Transverse colon (tissue), 4 donors: ENCODE results near the gene PPP3CA. TPM values are rescaled to one million over a fixed set of nuclear protein-coding genes. Genes with fewer than 3 reads are reported as not detected.

Source experiments
- DNase-seq: peaks from one replicate; pipeline ENCODE4 v3.0.0-alpha.2; 2019
- H3K27ac ChIP-seq, 4 donors: fragments of 200-600 bp; sonication (generic); 2 replicates each; pipeline ENCODE4 v1.5.1; 2016 to 2018; ENCODE audit warnings: inconsistent platforms in 4 of 4
- H3K27me3 ChIP-seq: fragments of 200-600 bp; sonication (generic); 2 replicates; pipeline ENCODE4 v1.5.1; 2017; ENCODE audit warnings: inconsistent platforms
- H3K36me3 ChIP-seq, 4 donors: fragments of 200-600 bp; sonication (generic); 2 replicates each; pipeline ENCODE4 v1.5.1; 2017 to 2019; ENCODE audit warnings: inconsistent platforms in 4 of 4
- H3K4me1 ChIP-seq, 4 donors: fragments of 200-600 bp; sonication (generic); 2 replicates each; pipeline ENCODE4 v1.5.1; 2017 to 2020; ENCODE audit warnings: inconsistent platforms in 4 of 4
- H3K4me3 ChIP-seq, 4 donors: fragments of 200-600 bp; sonication (generic); 1 replicate in 1 of 4; 2 replicates in 3 of 4; pipeline versions ENCODE4 v1.5.1 to v1.6.1; 2017 to 2019; ENCODE audit warnings: inconsistent platforms in 4 of 4
- H3K9me3 ChIP-seq, 2 donors: fragments of 200-600 bp; sonication (generic); 2 replicates each; pipeline ENCODE4 v1.5.1; 2017 to 2019; ENCODE audit warnings: inconsistent platforms in 2 of 2
- EP300 ChIP-seq: sonication (generic); formaldehyde crosslinking; IDR thresholded peaks from one replicate; pipeline ENCODE4 v1.6.1; 2017; ENCODE audit warnings: antibody characterized with exemption, low read depth
- POLR2A ChIP-seq: fragments of 450-650 bp; IDR thresholded peaks from one replicate; pipeline ENCODE4 v1.6.1; 2016; ENCODE audit warnings: antibody characterized with exemption, mild to moderate bottlenecking, moderate library complexity
- POLR2AphosphoS5 ChIP-seq, 3 donors: sonication (generic); formaldehyde crosslinking; IDR thresholded peaks; one replicate each; pipeline ENCODE4 v1.6.1; 2016; ENCODE audit warnings: antibody characterized with exemption in 3 of 3
- WGBS, 2 donors: methylation state at CpG; one replicate each; pipeline ENCODE4 v1.1.5; 2018; ENCODE audit warnings: low coverage in 1 of 2; 5-methylcytosine and 5-hydroxymethylcytosine counted together
- in situ Hi-C, 4 donors: fragments of 200-750 bp; cut with MboI; loops; one replicate each; pipeline versions ENCODE4 v1.15.0 to v1.15.1; 2017; ENCODE audit warnings: low sequenced_read_pairs in 3 of 4, low pct_ligation_motif_present in 1 of 4, low pct_unique_long_range_greater_than_20kb in 1 of 4
- intact Hi-C: fragments of 100-400 bp; cut with DNase I; formaldehyde crosslinking; loops from one replicate; pipeline ENCODE4 v1.15.1; 2023; ENCODE audit warnings: low total_unique reads
- total RNA-seq, 4 donors: library from RNA; depleted of rRNA; stranded (reverse); fragments of >200 nt; gene quantifications; one replicate each; pipeline ENCODE4 v1.1.0, GENCODE V29; 2016
- TF ChIP-seq, protein P1 (sequence below), 5 experiments: fragments of 200-600 bp in 3 of 5; fragments of 450-650 bp in 2 of 5; sonication (generic) in 3 of 5; IDR thresholded peaks; 1 replicate in 2 of 5; 2 replicates in 3 of 5; pipeline ENCODE4 v1.5.1; 2016 to 2017; ENCODE audit warnings: antibody characterized with exemption in 5 of 5, inconsistent platforms in 3 of 5, mild to moderate bottlenecking in 2 of 5, moderate library complexity in 1 of 5

PPP3CA gene
- total RNA-seq, 4 donors from 2014 or later, result 29.2 to 50.7 (median 37.7) TPM

DNA sequence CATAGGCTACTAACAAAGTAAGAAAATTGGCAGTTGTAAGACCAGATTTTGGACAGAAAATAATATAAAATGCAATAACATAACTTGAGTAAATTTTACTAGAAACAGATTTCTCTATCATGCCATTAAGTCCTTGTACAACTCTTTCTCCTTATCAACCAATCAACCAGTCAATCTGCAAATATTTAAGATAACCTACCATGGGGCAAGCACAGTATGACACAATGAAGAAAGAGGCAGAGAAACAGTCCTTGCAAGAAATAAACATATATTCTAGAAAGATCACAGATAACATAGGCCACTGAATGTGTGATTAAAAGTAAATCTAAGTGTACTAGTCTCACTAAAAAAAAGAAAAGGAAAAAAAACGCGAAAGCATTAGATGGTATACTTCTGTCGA is 194.8 kb downstream of the PPP3CA start:
- WGBS, 2 donors, result 97 to 100% methylated on average over 3 of the region's 3 CpGs
- no peaks in the 10 kb centered on the region for H3K36me3 ChIP-seq
- intact Hi-C loops (no loop called here), in situ Hi-C loops (loop anchor here in 1 of 4 donors (25.0 kb wide), 1 partner anchor 560 kb away; no protein-coding TSS in a partner anchor)
- no peak overlapping the region for H3K4me3 ChIP-seq
- no peaks in the 10 kb centered on the region for H3K9me3 ChIP-seq
- peaks cover 0 to 9% (median 0%) of the 10 kb centered on the region in 4 donors for H3K4me1 ChIP-seq
- no peak for DNase-seq
- H3K27ac ChIP-seq, result no peak overlapping the region
- TF ChIP-seq POLR2A, result no peak
- no peak for TF ChIP-seq EP300
- TF ChIP-seq POLR2AphosphoS5 (IDR thresholded peaks at IDR 0.05), result no peak
- TF ChIP-seq, protein P1, sequence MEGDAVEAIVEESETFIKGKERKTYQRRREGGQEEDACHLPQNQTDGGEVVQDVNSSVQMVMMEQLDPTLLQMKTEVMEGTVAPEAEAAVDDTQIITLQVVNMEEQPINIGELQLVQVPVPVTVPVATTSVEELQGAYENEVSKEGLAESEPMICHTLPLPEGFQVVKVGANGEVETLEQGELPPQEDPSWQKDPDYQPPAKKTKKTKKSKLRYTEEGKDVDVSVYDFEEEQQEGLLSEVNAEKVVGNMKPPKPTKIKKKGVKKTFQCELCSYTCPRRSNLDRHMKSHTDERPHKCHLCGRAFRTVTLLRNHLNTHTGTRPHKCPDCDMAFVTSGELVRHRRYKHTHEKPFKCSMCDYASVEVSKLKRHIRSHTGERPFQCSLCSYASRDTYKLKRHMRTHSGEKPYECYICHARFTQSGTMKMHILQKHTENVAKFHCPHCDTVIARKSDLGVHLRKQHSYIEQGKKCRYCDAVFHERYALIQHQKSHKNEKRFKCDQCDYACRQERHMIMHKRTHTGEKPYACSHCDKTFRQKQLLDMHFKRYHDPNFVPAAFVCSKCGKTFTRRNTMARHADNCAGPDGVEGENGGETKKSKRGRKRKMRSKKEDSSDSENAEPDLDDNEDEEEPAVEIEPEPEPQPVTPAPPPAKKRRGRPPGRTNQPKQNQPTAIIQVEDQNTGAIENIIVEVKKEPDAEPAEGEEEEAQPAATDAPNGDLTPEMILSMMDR (IDR thresholded peaks at IDR 0.05), result no peak
- H3K27me3 ChIP-seq, result no peaks in the 10 kb centered on the region

DNA sequence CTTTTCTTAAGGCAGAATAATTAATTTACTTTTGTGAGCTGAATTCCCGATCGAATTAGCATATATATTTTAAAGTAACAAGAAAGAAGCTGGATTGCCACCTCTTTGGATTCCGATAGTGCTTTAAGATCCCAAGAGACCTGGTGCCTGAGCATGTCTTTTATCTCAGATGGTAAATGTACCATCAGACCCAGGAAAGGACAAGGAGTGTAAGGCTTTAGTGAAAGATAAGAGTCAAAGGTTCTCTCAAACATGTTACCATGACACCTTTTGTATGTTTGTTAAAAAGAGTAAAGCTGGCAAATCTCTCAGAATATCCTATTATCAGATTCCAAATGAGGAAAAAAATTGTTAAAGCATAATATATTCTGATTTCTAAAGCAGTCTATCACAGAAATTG is 198.8 kb downstream of the PPP3CA start:
- TF ChIP-seq POLR2AphosphoS5 (IDR thresholded peaks at IDR 0.05) (no peak), EP300 (no peak), POLR2A (no peak)
- TF ChIP-seq, protein P1 (IDR thresholded peaks at IDR 0.05), result no peak
- WGBS, 2 donors, result 95 to 96% methylated on average over 3 of the region's 3 CpGs
- DNase-seq, result no peak
- Histone ChIP-seq H3K4me1 (no peaks in the 10 kb centered on the region), H3K27me3 (no peaks in the 10 kb centered on the region), H3K36me3 (no peaks in the 10 kb centered on the region), H3K27ac (no peak overlapping the region), H3K4me3 (no peak overlapping the region), H3K9me3 (no peaks in the 10 kb centered on the region)
- intact Hi-C loops, result no loop called here
- in situ Hi-C loops, result no loop called here

DNA sequence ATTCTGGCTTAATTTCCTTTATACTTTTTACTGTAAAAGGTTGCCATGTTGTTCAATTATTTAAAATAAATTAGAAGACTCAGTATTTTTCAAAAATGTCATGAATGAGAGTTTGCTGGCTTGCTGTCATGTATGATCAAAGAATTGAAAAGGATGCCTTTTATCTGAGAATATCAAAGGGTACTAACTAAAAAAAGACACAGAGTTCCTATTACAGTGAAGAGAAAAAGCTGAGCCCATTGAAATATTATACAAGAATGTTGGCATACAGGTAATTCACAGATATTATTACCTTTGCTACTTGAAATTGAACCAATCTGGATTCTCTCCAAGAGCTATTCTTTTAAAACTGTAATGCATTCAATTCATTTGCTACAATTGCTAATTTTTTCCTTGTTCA is 200.0 kb downstream of the PPP3CA start:
- in situ Hi-C loops (no loop called here), intact Hi-C loops (no loop called here)
- no peak for TF ChIP-seq EP300
- TF ChIP-seq POLR2A, result no peak
- TF ChIP-seq, protein P1 (IDR thresholded peaks at IDR 0.05), result no peak
- no peak for TF ChIP-seq POLR2AphosphoS5 (IDR thresholded peaks at IDR 0.05)

DNA sequence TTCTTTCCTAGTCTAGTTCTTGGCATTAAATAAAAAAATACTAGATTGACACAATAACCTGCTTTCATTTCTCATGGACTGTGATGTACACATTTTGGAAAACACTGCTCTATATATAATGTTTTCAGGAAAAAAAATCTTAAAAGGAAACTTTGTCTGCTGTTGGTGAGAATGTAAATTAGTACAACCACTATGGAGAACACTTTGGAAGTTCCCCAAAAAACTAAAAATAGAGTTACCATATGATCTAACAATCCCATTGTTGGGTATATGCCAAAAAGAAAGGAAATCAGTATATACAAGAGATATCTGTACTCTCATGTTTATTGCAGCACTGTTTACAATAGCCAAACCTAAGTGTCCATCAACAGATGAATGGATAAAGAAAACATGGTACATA is 202.3 kb downstream of the PPP3CA start:
- Histone ChIP-seq H3K4me1 (peaks cover 0 to 6% (median 0%) of the 10 kb centered on the region in 4 donors), H3K36me3 (no peaks in the 10 kb centered on the region), H3K4me3 (no peak overlapping the region), H3K9me3 (no peaks in the 10 kb centered on the region), H3K27me3 (no peaks in the 10 kb centered on the region), H3K27ac (no peak overlapping the region)
- TF ChIP-seq POLR2AphosphoS5 (IDR thresholded peaks at IDR 0.05) (no peak), EP300 (no peak)
- TF ChIP-seq, protein P1 (IDR thresholded peaks at IDR 0.05), result no peak
- intact Hi-C loops, result no loop called here
- no peak for DNase-seq
- in situ Hi-C loops, result no loop called here

More for the DNA sequence above, 200.0 kb downstream of the PPP3CA start:
- Histone ChIP-seq H3K36me3 (no peaks in the 10 kb centered on the region), H3K4me1 (no peaks in the 10 kb centered on the region), H3K4me3 (no peak overlapping the region), H3K27me3 (no peaks in the 10 kb centered on the region), H3K27ac (no peak overlapping the region), H3K9me3 (no peaks in the 10 kb centered on the region)
- DNase-seq, result no peak
